Measurements from ENCODE around the gene TRAF7.
A peak's percentile ranks its signal among the peaks of the same experiment; 100 is the strongest.

TRAF7 gene

GRCh38 chr16:2148714-2149629 is 6.6 kb upstream of the TRAF7 start:
- DNase-seq: peak; percentile 24

GRCh38 chr16:2149630-2150417 is 5.8 kb upstream of the TRAF7 start:
- no peak for DNase-seq

GRCh38 chr16:2150418-2151187 is 5.0 kb upstream of the TRAF7 start:
- DNase-seq: no peak

GRCh38 chr16:2151188-2152091 is 4.1 kb upstream of the TRAF7 start:
- DNase-seq: no peak

- peak; percentile 6 for DNase-seq
Measured at GRCh38 chr16:2152695-2153506, 2.7 kb upstream of the TRAF7 start.

GRCh38 chr16:2154533-2155090 is 970 bp upstream of the TRAF7 start:
- DNase-seq: peak; percentile 33

- peak; percentile 22 for DNase-seq
Measured at GRCh38 chr16:2155977-2156848, 631 bp downstream of the TRAF7 start.

- no peak for DNase-seq
Measured at GRCh38 chr16:2156849-2157224, 1.3 kb downstream of the TRAF7 start.

GRCh38 chr16:2157480-2158261 is 2.1 kb downstream of the TRAF7 start:
- no peak for DNase-seq

- DNase-seq: no peak
Measured at GRCh38 chr16:2158262-2158638, 2.7 kb downstream of the TRAF7 start.

- no peak for DNase-seq
Measured at GRCh38 chr16:2159175-2159838, 3.7 kb downstream of the TRAF7 start.

- DNase-seq: no peak
Measured at GRCh38 chr16:2160915-2161551, 5.5 kb downstream of the TRAF7 start.

GRCh38 chr16:2161911-2162310 is 6.3 kb downstream of the TRAF7 start:
- DNase-seq: no peak

- DNase-seq: no peak
Measured at GRCh38 chr16:2162676-2163118, 7.1 kb downstream of the TRAF7 start.

GRCh38 chr16:2163211-2163881 is 7.8 kb downstream of the TRAF7 start:
- peak; percentile 15 for DNase-seq

GRCh38 chr16:2165861-2166260 is 10.3 kb downstream of the TRAF7 start:
- no peak for DNase-seq
